ELR (cell line): ENCODE results near the gene WWOX.

Experiments
- DNase-seq: peaks from one replicate; pipeline ENCODE4 v3.0.0-alpha.2; 2015; ENCODE audit warnings: low read depth

Gene WWOX

GRCh38 chr16:78396046-78396445, 296.6 kb downstream of the WWOX start:
- peak; percentile 3 for DNase-seq

DNA sequence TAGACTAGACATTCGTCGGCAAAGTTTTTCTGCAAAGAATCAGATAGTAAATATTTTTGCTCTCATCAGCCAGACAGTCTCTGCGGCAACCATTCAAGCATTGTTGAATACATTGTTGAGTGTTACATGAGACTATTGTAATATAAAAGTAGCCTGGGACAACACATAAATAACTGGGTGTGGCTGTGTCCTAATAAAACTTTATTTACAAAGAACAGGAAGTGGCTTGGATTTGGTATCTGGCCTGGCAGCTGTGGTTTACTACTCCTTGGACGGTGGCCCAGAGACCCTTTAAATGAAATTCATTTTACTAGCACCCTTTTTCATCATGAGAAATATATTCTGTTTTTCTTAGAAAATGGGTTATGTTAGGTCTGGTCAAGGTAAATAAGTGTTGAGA, 297.2 kb downstream of the WWOX start:
- no peak for DNase-seq

GRCh38 chr16:78399384-78399783, 299.9 kb downstream of the WWOX start:
- DNase-seq = no peak

- DNase-seq = no peak
These were observed 303.4 kb downstream of the WWOX start for GRCh38 chr16:78402833-78403232.

DNA sequence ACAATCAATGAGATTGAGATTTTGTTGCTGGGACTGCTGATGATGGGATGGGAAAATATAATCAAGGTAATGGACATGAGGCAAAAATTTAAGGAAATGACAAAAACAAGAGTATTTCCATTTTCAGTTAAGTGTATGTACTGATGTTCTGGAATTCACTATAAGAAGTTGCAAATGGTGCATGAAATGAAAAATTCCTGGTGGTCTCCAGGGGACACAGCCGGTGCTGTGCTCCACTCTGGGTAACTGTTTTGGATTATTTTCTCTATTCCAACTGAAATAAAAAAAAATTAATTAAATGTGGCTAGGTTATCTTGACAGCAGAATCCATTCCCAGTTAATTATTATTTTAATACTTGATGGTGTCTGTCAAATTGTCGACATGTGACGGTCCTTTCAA, 305.6 kb downstream of the WWOX start:
- no peak for DNase-seq

DNA sequence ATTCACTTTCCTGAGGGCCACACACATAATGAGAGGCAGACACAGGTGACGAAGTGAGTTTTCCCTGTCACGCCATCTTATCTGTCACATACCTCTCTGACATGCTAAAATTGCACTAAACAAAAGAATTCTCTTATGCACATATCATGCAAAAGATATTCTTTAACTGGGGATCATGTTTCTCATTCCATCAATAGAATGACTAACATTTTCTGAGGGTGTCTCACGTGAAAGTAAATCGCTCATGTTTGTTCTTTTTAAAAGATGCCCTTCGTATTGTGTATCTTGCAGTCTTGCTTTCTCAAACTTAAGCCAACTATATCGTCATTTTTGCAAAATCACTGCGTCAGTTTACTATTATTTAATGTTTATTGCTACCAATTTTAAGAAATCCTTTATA, 306.4 kb downstream of the WWOX start:
- DNase-seq = no peak

- DNase-seq = no peak
These were observed 307.7 kb downstream of the WWOX start for GRCh38 chr16:78407191-78407590.

- DNase-seq = no peak
These were observed 314.2 kb downstream of the WWOX start for GRCh38 chr16:78413651-78414050.

DNA sequence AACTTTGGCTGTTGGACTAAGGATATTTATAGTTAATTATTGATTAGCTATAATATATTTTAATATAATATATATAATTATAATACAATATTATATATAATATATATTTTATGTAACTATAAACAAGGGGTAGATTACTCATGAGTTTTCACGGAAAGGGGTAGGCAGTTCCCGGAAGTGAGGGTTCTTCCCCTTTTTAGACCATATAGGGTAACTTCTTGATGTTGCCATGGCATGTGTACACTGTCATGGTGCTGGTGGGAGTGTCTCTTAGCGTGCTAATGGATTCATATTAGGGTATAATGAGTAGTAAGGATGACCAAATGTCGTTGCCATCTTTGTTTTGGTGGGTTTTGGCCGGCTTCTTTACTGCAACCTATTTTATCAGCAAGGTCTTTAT, 315.6 kb downstream of the WWOX start:
- no peak for DNase-seq

DNA sequence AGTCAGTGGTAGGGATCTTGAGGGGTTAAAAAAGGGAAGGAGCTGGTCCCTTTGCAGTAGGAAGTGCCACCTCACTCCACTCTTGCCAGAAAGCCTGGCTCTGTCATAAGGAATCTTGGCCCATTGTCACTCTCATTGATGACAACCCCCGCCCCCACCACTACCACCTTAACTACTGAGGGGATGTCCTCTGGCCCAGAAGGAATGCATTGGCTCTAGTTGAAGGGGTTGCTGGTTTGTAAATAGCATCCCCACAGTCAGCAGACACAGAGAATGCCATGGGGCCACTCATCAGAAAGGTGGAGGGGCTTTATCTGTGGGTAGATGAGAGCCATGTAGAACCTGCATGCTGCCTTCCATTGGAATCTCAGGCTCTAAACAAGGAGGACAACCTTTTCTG, 316.2 kb downstream of the WWOX start:
- DNase-seq = no peak

GRCh38 chr16:78416400-78416799, 316.9 kb downstream of the WWOX start:
- DNase-seq = no peak

DNA sequence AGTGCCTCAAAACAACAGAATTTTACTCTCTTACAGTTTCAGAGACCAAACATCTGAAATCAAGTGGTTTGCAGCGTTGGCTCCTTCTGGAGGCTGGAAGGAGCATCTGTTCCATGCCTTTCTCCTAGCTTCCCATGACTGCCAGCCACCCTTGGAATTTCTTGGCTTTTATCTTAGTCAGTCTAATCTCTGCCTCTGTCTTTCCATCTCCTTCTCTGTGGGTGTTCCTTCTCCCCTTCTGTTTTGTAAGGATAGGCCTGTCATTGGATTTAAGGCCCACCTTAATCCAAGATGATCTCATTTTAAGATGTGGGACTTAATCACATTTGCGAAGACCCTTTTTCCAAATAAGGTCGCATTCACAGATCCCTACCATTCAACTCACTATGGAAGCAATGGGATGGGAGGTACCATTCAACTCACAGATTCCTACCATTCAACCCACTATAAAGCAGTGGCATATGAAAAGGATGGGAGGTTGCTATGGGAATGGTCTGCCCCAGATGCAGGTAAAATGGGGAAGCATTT, 321.8 kb downstream of the WWOX start:
- DNase-seq = no peak

DNA sequence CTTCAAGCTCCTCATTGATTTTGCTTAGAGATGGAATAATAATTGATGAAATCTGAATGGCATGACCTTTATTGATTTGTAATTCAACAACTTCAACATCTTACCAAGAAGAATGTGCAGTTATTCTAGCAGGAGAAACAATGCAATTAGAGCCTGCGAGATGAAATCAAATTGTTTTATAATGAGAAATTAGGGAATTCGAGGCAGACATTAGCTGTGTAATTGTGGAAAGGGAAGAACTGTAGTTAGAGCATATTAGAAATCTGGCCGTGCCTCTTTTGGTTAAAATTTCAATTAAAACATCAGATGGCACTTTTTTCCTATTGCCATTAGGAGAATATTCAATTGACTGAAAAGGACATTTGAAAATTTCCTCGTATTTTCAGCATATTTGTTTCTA, 325.8 kb downstream of the WWOX start:
- DNase-seq = no peak

DNA sequence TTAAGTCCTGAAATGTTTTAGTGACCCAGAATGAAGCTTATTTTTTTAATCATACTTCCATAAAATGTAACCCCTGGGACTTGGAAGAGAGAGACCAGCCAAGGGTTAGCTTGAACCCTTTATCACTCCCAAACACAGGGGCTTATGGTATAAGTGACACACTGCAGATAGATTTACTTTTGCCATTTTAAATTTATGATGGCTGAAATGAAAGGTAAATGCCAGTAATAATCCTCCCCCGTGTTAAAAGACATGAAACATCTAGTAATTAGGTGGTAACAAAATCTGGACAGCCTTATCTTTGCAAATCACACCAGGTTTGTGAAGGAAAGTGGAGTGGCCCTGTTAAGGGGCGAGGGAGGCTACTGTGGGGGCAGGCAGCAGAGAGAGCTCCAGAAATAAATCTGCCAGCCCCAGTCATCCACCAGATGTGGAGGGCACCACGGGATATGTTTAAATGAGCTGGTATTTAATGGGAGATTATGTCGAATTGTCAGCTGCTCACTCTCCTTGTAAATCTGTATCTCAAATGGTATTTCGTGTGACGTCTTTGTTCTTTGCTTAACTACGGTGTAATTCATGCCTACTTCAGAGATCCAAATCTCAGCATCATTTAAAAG, 326.5 kb downstream of the WWOX start:
- no peak for DNase-seq

DNA sequence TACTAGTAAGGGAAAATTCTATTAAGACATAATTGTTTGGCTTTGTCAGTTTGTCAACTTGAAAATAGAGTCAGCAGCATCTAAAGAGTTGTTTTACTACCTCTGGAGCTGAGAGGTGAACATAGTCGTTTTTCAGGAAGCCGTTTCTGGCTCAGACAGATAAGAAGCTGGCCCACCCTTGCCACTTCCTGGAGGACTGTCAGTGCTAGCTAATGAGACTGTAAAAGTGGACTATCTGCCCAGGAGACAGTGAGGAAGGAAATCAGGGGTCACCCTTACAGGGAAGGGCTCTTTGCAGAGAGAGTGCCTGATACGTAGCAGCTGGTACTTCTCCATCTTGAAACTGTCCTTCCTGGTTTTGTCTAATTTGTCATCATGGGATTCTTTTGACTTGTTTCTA, 328.7 kb downstream of the WWOX start:
- DNase-seq = no peak

DNA sequence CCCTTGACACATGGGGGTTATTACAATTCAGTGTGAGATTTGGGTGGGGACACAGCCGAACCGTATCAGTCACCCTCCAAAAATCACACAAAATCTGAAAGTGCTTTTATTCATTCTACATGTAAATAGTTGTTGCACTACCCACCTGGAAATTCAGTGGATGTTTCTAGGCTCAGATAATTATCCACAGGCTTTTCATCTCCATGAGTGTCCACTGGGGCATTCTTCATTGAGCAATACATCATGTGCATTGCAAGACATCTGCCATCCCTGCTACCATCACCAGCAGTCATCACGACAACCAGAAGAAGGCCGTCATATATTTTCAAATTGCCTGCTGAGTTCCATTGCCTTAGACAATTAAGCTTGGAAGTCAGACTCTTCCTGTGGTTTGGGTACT, 330.8 kb downstream of the WWOX start:
- DNase-seq = no peak

- DNase-seq = no peak
These were observed 331.7 kb downstream of the WWOX start for GRCh38 chr16:78431004-78431670.

GRCh38 chr16:78431701-78432100, 332.2 kb downstream of the WWOX start:
- DNase-seq = no peak

- no peak for DNase-seq
These were observed 333.0 kb downstream of the WWOX start for GRCh38 chr16:78432451-78432850.

DNA sequence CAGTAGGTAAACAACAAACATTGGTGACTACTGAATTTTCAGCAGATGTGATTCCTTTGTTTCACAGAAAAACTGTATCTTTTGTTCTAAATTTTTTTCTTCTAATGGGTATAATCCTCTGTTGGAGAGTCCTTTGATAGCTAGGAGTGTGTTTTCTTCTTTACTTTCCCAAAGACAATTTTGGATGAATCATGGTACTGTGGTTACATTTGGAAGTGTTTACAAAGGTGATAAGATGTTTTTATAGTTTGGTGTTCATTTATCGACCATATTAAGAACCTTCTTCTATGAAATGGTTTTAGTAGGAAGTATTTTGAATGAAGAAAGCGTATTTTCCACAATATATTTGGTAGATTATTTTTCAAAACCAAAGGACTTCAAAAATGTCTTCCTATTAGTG, 333.7 kb downstream of the WWOX start:
- DNase-seq = no peak

DNA sequence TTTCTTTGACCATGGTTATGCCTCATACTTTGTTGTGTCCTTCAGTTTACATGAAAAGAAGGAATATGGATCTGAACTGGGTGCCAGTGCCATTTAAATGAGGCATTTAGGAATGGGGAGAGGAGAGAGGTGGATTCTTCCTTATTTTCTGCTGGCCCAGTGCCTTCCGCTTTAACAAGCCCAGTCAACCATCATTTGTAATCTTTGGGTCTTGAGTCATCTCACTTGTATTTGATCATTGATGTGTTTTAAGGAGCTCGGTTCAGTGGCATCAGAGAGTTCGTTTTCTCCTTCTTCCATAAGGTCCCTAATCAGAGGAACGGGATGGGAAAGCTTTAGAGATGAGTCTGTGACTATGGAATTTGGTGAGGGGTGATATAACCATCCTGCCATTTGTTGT, 334.9 kb downstream of the WWOX start:
- DNase-seq = no peak

DNA sequence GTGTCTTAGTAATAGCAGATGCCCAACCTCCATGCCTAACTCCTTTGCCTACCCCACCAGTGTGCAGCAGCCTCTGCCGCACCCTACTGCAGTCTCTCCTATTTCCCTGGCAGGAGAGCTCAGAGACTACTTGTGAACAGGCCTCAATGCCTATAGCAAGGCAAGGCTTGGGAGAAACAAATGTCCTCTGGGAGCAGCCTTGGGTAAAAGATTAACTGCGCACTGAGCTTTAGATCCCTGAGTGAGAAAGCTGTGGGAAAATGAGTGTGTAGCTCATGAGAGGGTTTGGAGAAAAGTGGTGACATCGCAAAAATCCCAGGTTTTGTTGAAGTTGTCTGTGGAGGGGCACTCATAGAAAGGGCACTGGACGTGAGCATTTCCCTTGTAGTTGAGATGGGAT, 335.8 kb downstream of the WWOX start:
- DNase-seq = no peak

DNA sequence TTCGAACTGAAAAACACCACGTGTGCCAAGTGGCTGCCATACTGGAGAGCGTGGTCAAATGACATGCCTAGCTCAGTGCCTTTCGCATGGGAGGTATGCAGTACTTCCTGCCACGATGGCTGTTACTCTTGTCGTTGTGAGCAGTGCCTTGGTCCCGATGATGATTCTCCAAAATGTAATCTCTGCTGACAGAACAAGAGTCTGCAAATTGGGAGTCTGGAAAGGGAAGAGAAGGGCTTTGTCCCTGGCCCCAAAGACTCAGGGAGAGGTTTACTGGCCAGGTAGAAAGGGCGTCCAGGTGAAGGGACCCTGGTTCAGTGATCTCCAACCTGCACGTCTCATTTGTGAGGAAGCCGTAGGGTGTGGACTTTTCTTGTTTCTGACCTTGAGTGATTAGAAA, 336.6 kb downstream of the WWOX start:
- no peak for DNase-seq

DNA sequence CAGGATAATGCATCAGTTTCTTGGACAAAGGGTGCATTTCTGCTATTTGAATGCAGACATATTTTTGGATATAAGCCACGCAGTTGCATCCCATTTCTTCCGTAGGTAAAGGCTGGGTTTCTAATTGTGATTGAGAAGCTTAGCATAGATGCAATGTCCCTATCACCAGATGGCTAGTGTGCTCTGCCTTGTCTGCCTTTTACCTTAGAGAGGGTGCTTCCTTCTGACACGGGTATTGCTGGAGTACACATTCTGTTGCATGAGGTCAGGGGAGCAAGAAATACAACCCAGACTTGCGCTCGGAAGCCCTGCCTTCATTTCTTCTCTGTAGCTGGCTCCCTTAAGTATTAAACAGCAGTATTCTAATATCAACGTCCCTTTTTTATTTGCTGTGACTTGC, 337.4 kb downstream of the WWOX start:
- no peak for DNase-seq
